ENCODE measurements around the gene RACK1. TPM values are rescaled to one million over a fixed set of nuclear protein-coding genes. Genes with fewer than 3 reads are reported as not detected.

Gene RACK1
- total RNA-seq, 4 donors from 2014 or later, result 1,597 to 2,011 (median 1,911) TPM

GRCh38 chr5:181221792-181222629, 21.7 kb downstream of the RACK1 start:
- TF ChIP-seq CTCF (IDR thresholded peaks at IDR 0.05; ENCODE audit: low read depth), result no peak

- no peak for TF ChIP-seq CTCF (IDR thresholded peaks at IDR 0.05; ENCODE audit: low read depth)
Observed at GRCh38 chr5:181221105-181221791, 22.5 kb downstream of the RACK1 start.

- TF ChIP-seq CTCF (IDR thresholded peaks at IDR 0.05; ENCODE audit: low read depth), result no peak
Observed at GRCh38 chr5:181220178-181220515, 23.6 kb downstream of the RACK1 start.

GRCh38 chr5:181219262-181220177, 24.2 kb downstream of the RACK1 start:
- no peak for TF ChIP-seq CTCF (IDR thresholded peaks at IDR 0.05; ENCODE audit: low read depth)

- TF ChIP-seq CTCF (IDR thresholded peaks at IDR 0.05; ENCODE audit: low read depth), result no peak
Observed at GRCh38 chr5:181218795-181219124, 24.9 kb downstream of the RACK1 start.

GRCh38 chr5:181217803-181218062, 26.0 kb downstream of the RACK1 start:
- no peak for TF ChIP-seq CTCF (IDR thresholded peaks at IDR 0.05; ENCODE audit: low read depth)
